Measurements from ENCODE around the gene GPAM. TPM values are rescaled to one million over a fixed set of nuclear protein-coding genes. Genes with fewer than 3 reads are reported as not detected.
A peak's percentile ranks its signal among the peaks of the same experiment; 100 is the strongest.

GPAM gene
- total RNA-seq, 6 experiments from 2014 or later, result 78.8 to 340 (median 90.3) TPM

DNA sequence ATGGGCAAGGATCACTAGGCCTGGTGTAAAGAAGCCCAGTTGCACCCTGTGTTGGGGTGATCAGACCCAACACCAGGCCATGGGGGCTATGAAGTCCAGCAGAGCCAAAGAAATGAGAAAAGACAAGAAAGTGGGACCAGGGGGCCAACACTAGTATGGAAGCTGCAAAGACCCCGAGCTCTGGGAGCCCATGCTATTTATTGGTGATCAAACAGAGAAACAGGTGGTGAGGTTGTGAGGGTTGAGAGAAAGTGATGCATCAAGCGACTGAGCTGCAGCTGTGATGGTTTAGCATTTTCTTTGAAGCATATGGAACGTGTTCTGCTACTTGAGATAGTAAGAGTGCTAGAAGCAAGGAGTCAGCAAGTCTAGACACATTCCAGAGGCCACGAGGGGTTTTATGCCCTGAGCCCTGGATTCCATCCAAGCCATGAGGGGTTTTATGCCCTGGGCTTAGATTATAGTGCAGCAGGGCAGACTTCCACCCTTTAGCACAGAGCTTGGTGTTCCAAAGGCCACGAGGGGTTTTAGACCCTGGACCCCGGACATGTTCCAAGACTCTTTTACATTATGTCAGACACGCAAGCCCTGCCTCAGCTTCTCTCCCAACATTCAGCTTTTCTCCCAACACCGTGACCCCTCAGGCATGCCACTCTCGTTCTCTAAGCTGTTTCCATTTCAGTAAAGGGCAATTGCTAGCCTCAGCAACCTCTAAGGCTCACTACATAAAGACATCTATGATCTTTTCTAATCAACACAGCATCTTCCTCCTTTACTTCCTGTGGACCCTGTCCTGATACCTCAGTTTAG, 43.1 kb upstream of the GPAM start:
- peaks cover 0 to 72% (median 14%) of the 10 kb centered on the region in 4 donors for H3K4me1 ChIP-seq
- DNase-seq, result peak in 1 of 3 donors; percentile 46
- WGBS (ENCODE audit: insufficient coverage, low coverage, low lambda C conversion rate, missing lambda C conversion rate), result 28% methylated on average over 7 of the region's 9 CpGs
- no peaks in the 10 kb centered on the region for H3K36me3 ChIP-seq
- peak in 1 of 4 donors; percentile 0 for ATAC-seq
- no peaks in the 10 kb centered on the region for H3K9me3 ChIP-seq
- intact Hi-C loops (cut with DNase I), result no loop called here
- peak overlapping the region; percentile 33 to 63 (median 58) for H3K4me3 ChIP-seq
- H3K27ac ChIP-seq, result peak overlapping the region; percentile 78 to 88 (median 86)
- H3K27me3 ChIP-seq, result no peaks in the 10 kb centered on the region
- TF ChIP-seq POLR2A (IDR thresholded peaks at IDR 0.05), result no peak
- TF ChIP-seq, protein P1, sequence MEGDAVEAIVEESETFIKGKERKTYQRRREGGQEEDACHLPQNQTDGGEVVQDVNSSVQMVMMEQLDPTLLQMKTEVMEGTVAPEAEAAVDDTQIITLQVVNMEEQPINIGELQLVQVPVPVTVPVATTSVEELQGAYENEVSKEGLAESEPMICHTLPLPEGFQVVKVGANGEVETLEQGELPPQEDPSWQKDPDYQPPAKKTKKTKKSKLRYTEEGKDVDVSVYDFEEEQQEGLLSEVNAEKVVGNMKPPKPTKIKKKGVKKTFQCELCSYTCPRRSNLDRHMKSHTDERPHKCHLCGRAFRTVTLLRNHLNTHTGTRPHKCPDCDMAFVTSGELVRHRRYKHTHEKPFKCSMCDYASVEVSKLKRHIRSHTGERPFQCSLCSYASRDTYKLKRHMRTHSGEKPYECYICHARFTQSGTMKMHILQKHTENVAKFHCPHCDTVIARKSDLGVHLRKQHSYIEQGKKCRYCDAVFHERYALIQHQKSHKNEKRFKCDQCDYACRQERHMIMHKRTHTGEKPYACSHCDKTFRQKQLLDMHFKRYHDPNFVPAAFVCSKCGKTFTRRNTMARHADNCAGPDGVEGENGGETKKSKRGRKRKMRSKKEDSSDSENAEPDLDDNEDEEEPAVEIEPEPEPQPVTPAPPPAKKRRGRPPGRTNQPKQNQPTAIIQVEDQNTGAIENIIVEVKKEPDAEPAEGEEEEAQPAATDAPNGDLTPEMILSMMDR (IDR thresholded peaks at IDR 0.05), result no peak

DNA sequence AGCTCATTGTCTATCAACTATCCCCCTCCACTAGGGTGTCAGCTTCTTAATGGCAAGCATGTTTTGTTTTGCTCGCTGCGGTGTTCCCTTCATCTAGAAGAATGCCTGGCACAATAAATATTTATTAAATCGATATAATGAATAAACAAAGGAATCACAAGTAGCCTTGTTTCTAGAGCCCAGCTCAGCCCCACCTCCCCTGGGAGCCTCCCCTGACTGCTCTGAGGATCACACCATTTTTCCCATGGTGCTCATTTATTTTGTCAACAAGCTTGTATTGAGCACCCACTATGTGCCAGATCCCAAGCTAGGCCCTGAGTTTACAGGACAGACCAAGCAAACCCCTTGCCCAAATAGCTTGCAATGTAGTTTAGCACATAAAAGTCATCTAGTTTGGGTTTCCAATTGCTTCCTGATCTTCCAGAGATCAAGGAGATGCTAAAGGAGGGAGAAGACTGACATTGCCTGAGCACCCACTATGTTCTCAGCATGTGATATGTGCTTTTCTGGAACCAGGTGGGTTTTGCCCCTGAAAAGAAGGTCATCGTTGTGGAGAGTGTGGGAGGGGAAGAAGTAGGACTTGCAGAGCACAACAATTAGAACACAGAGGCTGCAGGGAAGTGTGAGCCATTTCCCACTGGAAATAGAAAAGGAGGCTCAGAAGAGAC, 42.3 kb upstream of the GPAM start:
- H3K4me1 ChIP-seq, result peaks cover 0 to 72% (median 18%) of the 10 kb centered on the region in 4 donors
- H3K27ac ChIP-seq, result peak overlapping the region; percentile 58 to 88 (median 86)
- intact Hi-C loops (cut with DNase I), result no loop called here
- no peaks in the 10 kb centered on the region for H3K9me3 ChIP-seq
- H3K4me3 ChIP-seq, result peak overlapping the region in 2 of 3 donors; percentile 58 to 63
- 29% methylated on average over 4 of the region's 4 CpGs for WGBS (ENCODE audit: insufficient coverage, low coverage, low lambda C conversion rate, missing lambda C conversion rate)
- peak in 2 of 3 donors; percentile 74 to 75 for DNase-seq
- TF ChIP-seq POLR2A (IDR thresholded peaks at IDR 0.05), result peak; percentile 53
- TF ChIP-seq, protein P1 (IDR thresholded peaks at IDR 0.05), result no peak
- H3K27me3 ChIP-seq, result no peaks in the 10 kb centered on the region
- H3K36me3 ChIP-seq, result no peaks in the 10 kb centered on the region
- peak; percentile 2 to 61 (median 47) for ATAC-seq

DNA sequence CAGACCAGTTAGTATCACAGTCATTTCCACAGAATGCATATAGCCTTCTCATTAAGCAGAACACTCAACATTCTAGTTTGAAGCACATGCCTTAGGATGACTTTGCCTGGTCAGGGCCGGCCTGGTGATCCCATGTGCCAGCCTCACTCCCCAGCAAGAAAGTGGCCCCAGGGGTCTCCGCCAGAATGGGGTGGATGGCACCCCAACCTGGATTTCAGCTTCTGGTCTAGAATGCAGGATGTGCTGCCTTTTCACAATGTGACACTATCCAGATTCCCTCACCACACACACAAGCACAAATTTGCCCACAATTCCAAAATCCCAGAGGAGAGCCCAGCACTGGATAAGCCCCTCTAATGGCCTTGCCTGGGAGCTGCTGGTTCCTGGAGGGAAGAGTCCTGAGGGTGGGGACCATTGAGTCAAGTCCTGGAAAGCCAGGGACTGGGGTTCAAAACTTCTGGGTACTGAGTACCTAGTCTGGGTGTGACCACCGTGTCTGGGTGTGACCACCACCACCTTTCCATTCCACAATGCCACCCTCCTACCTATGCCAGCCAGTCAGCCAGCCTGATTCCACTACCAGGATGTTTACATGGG, 41.5 kb upstream of the GPAM start:
- H3K4me3 ChIP-seq, result peak overlapping the region in 2 of 3 donors; percentile 58 to 63
- H3K36me3 ChIP-seq, result no peaks in the 10 kb centered on the region
- TF ChIP-seq, protein P1 (IDR thresholded peaks at IDR 0.05), result no peak
- no peak for TF ChIP-seq POLR2A (IDR thresholded peaks at IDR 0.05)
- H3K27me3 ChIP-seq, result no peaks in the 10 kb centered on the region
- intact Hi-C loops (cut with DNase I), result no loop called here
- H3K27ac ChIP-seq, result peak overlapping the region; percentile 58 to 88 (median 86)
- no peak for DNase-seq
- H3K4me1 ChIP-seq, result peaks cover 0 to 70% (median 19%) of the 10 kb centered on the region in 4 donors
- WGBS (ENCODE audit: insufficient coverage, low coverage, low lambda C conversion rate, missing lambda C conversion rate), result no CpG with 5 or more reads among the region's 3 CpGs
- no peak for ATAC-seq
- no peaks in the 10 kb centered on the region for H3K9me3 ChIP-seq

DNA sequence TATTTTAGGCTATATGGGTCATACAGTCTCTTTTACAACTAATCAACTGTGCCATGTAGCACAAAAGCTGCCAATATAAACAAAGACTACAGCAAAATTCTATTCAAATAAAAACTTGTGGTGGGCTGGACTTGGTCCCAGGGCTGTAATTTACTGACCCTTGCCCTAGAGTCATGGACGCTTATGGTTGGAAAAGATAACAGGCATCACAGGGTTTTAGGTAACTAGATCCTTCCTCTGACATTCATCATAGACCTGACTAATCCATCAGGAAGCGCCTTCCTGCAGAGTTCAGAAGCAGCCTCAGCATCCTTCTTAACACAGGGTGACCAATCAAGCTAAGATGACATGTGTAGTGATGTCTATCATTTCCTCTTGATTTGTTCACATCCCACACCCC, 40.2 kb upstream of the GPAM start:
- intact Hi-C loops (cut with DNase I), result no loop called here
- H3K27ac ChIP-seq, result peak overlapping the region; percentile 55 to 88 (median 86)
- peak in 2 of 3 donors; percentile 37 to 83 for DNase-seq

More for the DNA sequence above, 40.2 kb upstream of the GPAM start:
- TF ChIP-seq, protein P1 (IDR thresholded peaks at IDR 0.05), result no peak
- peak; percentile 79 for TF ChIP-seq POLR2A (IDR thresholded peaks at IDR 0.05)
- peak overlapping the region in 1 of 3 donors; percentile 7 for H3K4me3 ChIP-seq
- no peaks in the 10 kb centered on the region for H3K36me3 ChIP-seq
- peak; percentile 47 to 67 (median 64) for ATAC-seq
- H3K9me3 ChIP-seq, result no peaks in the 10 kb centered on the region
- 25% methylated on average over 2 of the region's 2 CpGs for WGBS (ENCODE audit: insufficient coverage, low coverage, low lambda C conversion rate, missing lambda C conversion rate)
- peaks cover 0 to 60% (median 17%) of the 10 kb centered on the region in 4 donors for H3K4me1 ChIP-seq
- H3K27me3 ChIP-seq, result no peaks in the 10 kb centered on the region

Measured in right lobe of liver (tissue), 6 donors.